Activated CD4-positive, CD25-positive, alpha-beta regulatory T cell (primary cell): ENCODE data around the gene NEAT1.

ENCODE experiments used
- DNase-seq, 4 experiments: peaks; one replicate each; lab custom pipeline; 2025; lab: John Stamatoyannopoulos, UW

Gene NEAT1

DNA sequence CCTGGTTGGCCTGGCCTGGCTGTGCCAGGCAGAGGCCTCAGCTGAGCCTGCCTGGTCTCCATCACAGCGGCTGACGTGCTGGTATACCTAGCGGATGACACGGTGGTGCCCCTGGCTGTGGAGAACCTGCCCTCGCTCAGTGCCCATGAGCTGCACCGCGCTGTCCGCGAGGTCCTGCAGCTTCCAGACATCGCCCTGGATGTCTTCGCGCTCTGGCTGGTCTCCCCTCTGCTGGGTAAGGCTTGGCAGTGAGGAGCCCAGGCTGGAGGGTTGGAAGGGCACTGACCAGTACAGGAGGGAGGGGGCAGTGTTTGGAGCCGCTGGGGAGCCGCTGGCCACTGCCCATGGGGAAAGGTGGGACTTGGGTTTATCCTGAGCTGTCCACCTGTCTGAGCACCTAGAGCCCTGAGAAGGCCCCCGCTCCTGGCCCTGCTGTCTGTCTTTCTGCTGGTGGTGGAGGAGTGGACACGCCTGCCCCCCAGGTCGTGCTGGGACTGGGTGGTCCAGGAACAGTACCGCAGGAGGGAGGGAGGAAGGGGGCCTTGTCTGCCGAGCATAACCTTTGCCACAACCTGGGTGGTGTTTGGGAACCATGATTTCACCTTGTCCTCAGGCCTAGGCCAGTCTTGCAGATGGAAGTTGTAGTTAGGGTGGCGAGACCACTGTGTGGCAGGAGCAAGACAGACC is 33.2 kb upstream of the NEAT1 start:
- DNase-seq = no peak

DNA sequence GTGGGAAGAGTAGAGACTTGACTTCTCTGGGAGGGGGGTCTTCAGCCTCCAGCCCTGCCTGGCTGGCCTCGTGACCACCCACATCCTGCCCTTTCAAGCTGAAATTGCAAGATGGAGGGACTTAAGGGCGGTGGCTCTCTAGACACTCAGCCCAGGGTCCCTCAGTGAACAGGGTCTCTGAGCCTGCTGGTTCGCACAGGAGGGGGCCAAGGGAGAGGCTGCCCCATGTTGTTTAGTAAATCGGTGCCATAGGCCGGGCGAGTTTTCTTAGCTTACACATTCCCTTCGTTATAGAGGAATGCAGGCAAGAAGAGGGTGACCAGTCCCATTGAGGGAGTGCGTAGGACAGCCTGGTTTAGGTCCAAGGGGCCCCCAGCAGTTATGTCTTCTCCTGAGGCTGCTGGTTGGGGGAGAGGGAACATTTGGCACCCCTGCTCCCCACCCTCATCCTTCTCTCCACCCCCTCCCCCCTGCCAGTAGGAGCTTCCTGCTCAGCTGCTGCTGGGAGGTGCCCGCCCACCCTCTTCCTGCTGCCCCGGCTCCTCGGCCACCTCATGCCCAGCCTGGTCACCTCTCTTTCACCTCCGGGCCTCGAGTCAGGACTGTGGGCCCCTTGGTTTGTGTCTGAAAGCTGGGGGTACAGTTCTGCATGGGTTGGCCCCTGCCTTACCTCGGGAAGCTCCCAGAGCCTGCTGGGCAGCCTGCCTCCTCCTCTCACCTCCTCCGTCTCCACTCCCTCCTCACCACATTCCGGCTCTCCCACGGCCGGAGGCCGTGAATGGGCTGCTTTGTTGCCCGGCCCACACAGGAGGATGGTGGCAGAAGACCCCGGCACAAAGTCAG is 32.3 kb upstream of the NEAT1 start:
- DNase-seq = no peak

DNA sequence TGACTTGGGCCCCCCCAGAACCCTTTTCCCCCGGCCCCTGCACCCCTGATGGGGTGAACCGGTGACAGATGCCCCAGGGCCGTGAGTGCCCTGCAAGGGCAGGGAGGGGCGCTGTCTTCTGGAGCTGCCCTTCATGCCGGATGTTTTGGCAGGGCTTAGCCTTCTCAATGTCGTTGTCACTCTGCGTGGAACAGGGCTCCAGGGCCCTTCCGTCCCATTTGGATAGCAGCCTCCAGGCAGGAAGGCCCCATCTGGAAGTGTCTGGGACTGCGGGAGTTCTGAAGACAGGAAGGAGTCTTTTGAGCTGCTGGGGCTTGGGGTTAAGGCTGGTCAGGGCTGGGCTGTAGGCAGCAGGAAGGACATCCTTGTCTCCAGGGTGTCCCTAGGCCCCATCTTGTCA is 31.6 kb upstream of the NEAT1 start:
- no peak for DNase-seq

DNA sequence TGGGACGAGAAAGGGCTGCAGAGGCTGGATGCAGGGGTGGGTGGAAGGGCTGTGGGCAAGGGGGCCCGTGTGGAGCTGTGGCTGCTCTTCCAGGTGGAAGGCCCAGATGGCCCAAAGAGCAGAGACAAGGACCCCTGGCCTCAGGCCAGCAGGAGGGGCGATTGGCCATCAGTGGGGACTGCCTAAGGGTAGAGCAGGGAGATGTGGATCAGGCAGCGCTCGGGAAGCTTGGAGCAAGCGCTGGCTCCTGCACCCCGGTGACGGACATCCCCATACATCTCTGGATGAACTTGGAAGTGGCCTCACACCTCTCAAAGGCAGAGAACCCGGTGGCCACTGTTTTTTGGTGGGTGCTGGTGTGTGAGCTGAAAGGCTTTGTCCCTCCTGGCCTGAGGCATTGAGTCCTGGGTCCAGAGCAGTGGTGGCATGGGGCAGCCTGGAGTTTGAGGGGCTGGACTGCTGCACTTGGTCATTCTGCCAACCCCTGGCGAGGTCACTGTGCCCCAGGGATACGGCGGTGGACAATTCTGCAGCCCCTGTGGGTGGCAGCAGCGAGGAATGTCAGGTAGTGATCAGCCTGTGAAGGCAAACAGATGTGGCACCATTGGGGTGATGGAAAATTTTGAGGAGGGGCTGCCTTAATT is 30.3 kb upstream of the NEAT1 start:
- DNase-seq = no peak

DNA sequence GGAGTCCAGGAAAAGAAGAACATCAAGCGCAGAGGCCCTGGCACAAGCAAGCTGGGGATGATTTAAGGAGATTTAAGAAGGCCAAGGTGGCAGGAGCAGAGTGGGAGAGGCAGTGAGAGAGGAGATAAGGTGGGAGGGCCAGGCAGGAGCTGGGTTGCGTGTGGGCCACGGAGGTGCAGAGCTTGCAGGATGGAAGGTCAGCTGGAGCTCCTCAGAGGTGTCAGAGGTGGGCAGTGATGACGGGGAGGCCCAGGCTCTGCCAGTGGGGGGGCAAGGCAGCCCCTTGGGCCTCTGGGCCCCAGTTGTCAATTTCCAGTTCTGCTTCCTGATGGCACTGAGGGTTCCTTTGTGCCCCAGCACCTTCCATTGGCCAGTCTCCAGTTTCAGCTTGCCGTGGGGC is 29.7 kb upstream of the NEAT1 start:
- DNase-seq = no peak

DNA sequence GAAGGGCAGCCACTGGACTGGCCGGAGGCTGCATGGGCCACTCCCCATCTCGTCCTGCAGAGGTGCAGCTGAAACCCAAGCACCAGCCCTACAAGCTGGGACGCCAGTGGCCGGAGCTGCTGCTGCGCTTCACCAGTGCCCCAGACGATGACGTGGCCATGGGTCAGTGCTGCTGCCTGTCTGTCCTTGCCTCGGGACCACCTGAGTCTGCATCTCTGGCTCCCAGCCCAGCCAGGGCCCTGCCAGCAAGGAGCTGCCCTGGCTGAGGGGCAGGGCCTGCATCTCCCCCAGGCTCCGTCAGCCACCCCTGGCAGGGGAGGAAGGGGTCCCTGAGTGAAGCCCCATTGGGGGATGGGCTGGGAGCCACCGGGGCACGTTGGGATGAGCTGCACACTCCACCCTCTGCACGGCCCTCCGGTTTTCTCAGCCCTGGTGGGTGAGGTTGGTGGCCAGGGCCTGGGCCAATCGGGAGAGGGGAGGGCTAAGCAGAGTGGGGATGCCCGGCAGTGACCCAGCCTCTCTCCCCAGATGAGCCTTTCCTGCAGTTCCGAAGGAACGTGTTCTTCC is 29.0 kb upstream of the NEAT1 start:
- no peak for DNase-seq

DNA sequence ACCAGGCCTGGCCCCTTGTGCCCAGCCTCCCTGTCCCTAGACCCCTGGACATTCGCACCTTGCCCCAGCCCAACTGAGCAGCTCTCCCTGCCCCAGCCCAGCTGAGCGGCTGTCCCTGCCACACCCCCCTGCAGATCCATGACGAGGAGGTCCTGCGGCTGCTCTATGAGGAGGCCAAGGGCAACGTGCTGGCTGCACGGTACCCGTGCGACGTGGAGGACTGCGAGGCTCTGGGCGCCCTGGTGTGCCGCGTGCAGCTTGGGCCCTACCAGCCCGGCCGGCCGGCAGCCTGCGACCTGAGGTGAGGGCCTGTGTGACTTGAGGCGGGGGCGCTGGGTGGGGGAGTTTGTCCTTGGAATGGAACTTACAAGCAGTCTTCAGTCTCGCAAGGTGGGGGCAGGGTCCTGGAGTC is 28.5 kb upstream of the NEAT1 start:
- no peak for DNase-seq

DNA sequence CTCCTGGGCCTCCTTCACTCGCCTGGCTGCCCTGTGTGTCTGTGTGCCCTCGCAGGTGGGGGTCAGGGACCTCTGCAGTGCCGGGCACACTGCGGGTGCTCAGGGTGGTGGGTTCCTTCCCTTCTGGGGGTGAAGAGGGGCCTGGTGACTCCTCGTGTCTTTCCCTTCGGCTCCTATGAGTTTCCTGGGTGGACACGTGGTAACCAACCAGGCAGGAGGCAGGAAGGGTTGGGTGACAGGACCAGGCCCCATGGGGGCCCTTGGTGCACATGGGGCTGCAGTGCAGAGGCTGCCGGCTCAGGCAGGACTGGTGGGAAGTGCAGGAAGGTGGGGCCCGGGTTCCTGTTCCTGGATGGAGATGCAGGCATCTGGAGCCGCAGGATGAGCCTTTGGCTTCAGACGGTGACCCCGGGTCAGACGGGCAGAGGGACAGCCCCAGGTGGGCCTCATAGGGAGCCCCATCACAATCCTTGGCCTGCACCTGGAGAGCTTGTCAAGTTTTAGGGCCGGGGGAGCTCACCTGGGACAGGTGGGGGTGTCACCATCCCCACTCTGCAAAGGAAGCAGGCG is 26.6 kb upstream of the NEAT1 start:
- no peak for DNase-seq

DNA sequence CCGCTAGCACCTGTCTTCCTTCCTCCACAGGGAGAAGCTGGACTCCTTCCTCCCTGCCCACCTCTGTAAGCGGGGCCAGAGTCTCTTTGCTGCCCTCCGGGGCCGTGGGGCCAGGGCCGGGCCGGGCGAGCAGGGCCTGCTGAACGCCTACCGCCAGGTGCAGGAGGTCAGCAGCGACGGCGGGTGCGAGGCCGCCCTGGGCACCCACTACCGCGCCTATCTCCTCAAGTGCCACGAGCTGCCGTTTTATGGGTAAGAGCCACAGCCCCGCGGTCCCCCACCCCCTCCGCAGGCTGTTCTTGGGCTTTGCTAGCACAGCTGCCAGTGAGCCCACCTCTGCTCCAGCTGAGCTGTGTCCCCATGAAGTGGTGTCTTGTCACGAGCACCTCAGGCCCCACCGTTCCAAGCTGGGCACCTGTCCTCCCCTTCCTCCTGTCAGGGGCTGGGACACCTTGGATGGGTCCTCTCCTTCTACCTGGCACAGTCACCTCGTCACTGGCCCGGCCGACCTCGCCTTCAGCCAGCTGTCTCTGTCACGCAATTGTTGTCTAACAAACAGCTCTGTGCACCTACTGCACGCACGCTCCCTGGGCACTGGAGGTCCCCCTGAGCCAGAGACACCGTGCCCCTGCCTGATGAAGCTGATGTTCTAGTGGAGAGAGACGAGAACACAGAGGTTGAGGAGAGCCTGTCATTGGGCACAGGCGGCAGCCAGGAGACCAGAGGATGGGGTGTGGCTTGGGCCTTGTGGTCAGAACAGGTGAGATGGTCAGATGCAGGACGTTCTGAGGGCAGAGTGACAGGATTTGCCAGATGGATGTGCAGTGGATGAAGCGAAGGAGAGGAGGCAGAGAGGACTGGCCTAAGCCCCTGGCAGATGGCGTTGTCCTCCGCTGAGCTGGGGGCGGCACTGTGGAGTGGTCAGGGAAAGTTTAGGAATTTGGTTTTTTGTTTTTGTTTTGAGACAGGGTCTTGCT is 25.5 kb upstream of the NEAT1 start:
- no peak for DNase-seq

DNA sequence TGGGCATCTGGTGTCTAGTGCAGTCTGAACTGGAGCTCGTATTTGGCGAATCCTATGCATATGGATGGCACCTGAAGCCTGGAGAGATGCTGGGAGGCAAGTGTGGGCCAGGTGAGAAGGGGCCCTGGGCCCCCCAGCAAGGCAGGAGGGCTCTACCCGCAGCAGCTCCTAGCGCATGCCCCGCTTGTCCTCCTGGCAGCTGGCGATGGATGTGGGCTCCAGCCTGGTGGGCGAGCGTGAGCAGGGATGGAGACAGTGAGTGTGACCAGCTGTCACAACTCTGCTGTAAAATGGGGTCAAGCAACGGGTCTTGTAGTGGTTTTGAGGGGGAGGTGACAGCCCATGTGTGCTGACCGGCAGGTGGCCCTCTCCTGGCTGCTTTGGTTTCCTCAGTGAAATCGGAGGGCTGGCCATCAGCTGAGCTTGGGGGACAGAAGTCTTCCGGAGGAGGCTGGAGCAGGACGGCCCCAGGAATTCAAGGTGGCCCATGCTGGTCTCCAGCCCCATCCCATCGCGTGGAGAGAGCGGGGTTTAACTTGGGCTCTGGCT is 24.2 kb upstream of the NEAT1 start:
- DNase-seq = no peak

DNA sequence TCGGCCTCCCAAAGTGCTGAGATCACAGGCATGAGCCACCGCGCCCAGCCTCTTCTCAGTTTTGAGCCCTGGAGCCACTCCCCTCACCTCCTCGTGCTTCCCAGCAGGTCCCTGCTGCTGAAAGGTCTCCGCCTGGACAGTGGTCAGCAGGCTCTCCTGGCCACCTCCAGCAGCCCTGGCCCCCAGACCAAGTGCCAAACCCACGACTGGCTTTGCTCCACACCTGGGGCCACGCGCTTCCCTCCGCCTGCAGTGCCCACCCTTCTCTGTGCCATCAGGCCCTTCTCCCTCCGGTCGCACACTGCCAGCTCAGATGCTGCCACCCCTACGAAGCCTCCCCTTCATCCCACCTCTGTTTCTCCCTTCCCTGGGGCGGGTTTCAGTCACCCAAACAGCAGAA is 23.3 kb upstream of the NEAT1 start:
- no peak for DNase-seq

DNA sequence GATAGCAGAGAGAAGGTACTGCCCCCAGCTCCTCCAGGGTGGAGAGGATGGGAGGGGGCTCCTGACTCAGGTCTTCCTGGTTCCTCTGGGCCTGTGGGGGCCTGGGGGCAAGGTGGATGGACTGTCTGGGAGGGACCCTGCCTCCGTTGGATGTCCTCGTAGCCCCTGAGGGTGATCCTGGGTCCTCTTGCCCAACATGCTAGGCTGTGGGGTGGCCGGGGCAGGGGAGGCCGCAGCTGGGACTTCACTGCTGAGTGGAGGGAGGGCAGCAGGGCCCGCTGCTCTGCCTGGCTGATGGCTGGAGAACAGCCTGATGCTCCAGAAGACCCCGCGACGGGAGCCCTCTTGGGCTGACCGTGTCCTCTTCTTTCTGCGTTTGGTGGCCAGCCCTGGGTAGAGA is 22.8 kb upstream of the NEAT1 start:
- DNase-seq = no peak

DNA sequence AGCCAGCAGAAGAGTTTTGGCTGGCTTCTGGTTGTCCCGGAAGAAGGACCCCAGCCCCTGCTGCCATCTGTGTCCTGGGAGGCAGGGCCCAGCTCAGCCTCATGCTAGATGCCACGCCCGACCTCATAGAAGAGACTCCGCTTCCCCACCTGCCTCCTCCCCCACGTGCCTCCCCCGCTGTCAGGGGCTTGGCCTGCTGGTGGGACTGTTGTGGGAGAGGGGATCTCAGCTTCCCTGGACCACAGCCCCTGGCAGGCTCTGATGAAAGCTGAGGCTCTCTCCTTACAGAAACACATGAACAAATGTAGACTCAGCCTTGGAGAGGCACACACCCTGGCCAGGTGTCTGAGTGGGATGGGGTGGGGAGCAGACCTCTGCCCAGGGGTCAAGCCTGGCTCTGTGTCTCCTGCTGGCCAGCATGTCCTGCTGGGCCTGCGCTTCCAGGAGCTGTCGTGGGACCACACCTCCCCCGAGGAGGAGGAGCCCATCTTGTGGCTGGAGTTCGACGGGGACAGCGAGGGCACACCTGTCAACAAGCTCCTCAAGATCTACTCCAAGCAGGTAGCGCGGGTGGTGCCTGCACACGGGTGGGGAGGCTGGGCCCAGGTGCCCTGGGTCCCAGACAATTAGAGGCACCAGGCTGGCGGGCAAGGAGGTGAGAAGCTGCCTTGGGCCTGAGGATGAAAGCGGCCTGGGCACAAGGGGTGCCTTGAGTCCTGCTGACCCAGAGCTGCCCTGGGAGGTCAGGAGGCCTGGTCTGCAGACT is 22.1 kb upstream of the NEAT1 start:
- no peak for DNase-seq

DNA sequence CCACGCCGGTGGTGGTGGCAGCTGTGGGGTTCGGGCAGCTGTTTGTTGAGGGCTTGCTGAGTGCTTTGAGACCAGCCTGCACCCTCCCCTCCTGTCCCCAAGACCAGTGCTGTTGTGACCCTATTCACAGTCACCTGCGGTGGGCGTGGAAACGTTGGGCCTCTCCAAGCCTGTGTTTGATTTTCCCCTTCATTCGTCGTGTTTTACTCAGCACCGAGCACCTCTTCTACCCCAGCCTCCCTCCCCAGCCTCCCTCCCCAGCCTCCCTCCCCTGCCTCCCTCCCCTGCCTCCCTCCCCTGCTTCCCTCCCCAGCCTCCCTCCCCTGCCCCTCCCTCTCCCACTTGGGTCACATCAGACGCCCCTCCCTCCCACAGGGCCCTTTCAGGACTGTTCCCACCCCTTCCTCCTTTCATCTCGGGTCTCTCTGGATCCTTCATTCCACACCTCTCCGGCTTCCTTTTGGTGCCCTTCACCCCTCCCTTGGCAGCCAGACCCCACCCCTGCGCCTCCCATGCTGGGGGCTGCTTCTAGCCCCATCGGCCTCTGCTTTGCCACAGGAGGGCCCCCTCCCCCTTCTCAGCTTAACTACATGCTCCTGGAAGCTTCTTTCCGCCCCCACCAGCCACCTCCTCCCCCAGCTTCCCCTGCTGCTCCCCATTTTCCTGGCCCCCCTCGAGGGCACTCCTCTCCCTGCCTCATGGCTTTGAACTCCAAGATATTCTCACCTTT is 21.4 kb upstream of the NEAT1 start:
- DNase-seq = no peak

DNA sequence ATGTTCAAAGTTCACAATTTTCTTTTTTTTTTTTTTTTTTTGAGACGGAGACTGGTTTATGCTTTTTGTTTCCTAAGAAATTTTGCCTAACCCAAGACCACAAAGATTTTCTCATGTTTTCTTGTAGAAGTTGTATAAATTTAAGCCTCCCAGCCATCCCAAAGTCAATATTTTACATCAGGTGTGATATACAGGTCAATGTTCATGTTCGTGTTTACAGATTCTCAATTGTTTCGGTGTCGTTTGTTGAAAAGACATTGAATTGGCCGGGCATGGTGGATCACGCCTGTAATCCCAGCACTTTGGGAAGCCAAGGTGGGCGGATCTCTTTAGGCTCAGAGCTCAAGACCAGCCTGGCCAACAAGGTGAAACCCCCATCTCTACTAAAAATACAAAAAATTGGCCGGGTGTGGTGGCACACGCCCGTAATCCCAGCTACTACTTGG is 20.8 kb upstream of the NEAT1 start:
- DNase-seq = no peak

DNA sequence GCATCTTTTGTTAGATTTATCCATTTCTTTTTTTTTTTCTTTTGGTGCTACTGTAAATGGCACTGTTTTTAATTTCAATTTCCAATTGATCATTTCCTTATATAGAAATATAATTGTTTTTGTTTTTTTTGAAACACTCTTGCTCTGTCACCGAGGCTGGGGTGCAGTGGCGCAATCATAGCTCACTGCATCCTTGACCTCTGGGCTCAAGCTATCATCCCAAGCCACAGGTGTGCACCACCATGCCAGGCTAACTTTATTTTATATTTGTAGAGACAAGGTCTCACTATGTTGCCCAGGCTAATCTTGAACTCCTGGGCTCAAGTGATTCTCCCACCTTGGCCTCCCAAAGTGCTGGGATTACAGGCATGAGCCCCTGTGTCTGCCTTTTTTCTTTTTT is 19.8 kb upstream of the NEAT1 start:
- DNase-seq = no peak

DNA sequence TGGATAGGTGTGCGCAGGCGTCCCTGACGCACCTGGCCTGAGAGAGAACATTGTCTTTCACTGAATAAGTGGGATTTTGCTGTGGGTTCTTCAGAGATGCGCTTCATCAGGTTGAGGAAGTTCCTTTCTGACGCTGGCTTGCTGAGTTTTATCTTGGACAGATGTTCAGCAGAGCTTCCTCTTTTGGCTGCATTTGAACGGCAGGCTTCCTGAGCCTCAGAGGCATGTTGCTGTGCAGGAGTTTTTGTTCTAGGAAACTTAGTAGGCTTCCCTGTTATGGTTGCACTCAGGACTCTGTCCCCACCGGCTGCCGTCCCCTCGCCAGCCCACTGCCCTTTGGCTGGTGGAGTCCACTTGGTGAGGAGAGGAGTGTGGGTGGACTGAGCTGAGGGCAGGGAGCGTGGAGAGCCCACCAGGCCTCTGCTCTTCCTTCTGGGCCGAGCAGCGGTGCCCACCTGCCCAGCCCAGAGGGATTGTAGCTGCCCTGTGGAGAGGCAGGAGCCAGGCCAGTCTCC is 18.9 kb upstream of the NEAT1 start:
- DNase-seq = no peak

DNA sequence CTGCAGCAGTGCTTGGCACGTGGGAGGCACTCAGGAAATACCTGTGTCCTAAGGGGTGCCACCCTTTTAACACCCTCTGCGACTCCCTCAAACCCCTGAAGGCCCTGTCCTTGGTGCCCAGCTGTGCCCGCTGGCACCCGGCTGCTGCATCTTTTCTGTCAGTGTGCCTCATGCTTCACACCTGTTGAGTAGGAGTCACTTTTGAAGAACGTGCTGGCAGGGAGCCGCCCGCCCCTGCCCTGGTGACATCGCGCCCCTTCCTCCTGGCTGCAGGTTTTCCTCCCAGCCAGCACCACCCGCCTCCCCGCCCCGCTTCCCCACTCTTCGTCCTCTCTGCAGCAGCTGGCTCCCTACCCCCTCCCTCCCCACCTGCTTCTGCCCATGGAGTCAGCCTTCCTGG is 18.4 kb upstream of the NEAT1 start:
- no peak for DNase-seq

DNA sequence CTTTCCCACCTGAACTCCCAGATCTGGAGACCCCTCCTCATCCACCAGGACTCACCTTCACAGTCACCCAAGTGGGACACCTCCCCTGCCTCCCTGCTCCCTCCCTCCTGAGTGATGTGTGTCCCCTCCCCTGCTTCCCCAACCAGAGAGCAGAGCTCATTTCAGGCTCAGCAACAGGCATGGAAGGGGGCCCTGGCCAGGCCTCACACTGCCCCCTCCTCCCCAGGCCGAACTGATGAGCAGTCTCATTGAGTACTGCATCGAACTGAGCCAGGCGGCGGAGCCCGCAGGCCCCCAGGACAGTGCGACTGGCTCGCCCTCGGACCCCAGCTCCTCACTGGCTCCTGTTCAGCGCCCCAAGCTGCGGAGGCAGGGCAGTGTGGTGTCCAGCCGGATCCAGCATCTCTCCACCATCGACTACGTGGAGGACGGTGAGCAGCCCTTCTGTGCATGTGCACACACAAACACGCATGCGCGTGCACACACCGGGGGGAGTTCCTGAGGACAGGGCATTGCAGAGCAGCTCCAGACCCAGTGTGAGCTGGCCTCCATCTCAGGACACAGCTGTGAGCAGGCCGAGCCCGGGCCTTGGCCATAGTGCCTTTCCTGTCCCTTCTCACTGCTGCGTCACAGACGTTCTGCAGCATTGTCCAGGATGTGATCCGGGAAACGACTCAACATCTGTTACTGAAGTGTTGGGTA is 17.8 kb upstream of the NEAT1 start:
- DNase-seq = no peak
